ENCODE data around the gene COQ2. TPM values are rescaled to one million over a fixed set of nuclear protein-coding genes. Genes with fewer than 3 reads are reported as not detected.

COQ2 gene
- total and polyA plus RNA-seq, 2 donors (not counting 1 experiment from before 2014, with no cell fraction given): 16.7 to 26.4 TPM

DNA sequence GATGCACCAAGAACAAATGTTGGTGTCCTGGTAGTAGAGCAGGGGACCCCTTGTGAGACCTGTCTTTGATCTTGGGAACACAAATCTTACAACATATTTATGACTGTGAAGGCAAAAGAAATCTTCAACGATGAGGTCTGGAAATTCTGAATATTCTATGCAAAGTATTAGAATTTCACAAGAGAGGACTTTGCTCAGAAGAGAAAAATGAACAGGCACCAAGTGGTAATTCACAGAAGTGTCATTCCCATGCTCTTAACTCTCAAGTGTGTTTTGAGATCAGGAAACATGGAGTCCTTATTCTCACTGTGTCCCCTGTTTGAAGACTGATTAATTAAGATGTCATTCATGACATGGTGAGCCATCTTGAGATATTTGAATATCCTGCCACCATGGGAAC is 52.5 kb downstream of the COQ2 start:
- Histone ChIP-seq H3K9me3 (ENCODE audit: control insufficient read depth, insufficient read depth, low read depth, low read length) (no peaks in the 10 kb centered on the region), H3K9ac (ENCODE audit: insufficient read depth, low read length) (no peak overlapping the region), H3K27me3 (ENCODE audit: control insufficient read depth, insufficient read depth, low read length) (no peaks in the 10 kb centered on the region), H3K36me3 (ENCODE audit: control insufficient read depth, insufficient read depth, low read length) (no peaks in the 10 kb centered on the region), H3K27ac (ENCODE audit: insufficient read depth, low read length) (no peak overlapping the region), H2AFZ (ENCODE audit: low read length) (no peak overlapping the region), H3K79me2 (ENCODE audit: control insufficient read depth, insufficient read depth, low read length) (no peaks in the 10 kb centered on the region), H3K4me1 (ENCODE audit: control insufficient read depth, extremely low read depth, insufficient read depth, low read length) (no peaks in the 10 kb centered on the region), H3K4me3 (replicated peaks in 1 of 4; ENCODE audit: control extremely low read depth in 1 of 4, insufficient read depth in 1 of 4, low read depth in 3 of 4, low read length in 4 of 4) (no peak overlapping the region), H3K4me2 (ENCODE audit: extremely low read depth, insufficient read depth, low read length) (no peak overlapping the region), H4K20me1 (ENCODE audit: control insufficient read depth, extremely low read depth, insufficient read depth, low read length) (no peaks in the 10 kb centered on the region)
- DNase-seq (ENCODE audit: low read depth in 2 of 2): no peak
- TF ChIP-seq, protein P1, sequence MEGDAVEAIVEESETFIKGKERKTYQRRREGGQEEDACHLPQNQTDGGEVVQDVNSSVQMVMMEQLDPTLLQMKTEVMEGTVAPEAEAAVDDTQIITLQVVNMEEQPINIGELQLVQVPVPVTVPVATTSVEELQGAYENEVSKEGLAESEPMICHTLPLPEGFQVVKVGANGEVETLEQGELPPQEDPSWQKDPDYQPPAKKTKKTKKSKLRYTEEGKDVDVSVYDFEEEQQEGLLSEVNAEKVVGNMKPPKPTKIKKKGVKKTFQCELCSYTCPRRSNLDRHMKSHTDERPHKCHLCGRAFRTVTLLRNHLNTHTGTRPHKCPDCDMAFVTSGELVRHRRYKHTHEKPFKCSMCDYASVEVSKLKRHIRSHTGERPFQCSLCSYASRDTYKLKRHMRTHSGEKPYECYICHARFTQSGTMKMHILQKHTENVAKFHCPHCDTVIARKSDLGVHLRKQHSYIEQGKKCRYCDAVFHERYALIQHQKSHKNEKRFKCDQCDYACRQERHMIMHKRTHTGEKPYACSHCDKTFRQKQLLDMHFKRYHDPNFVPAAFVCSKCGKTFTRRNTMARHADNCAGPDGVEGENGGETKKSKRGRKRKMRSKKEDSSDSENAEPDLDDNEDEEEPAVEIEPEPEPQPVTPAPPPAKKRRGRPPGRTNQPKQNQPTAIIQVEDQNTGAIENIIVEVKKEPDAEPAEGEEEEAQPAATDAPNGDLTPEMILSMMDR (conservative IDR thresholded peaks at IDR 0.05 in 1 of 2, IDR thresholded peaks at IDR 0.05 in 1 of 2; ENCODE audit: low read depth in 1 of 2, low read length in 2 of 2): no peak

GRCh38 chr4:83231620-83232076 is 53.0 kb downstream of the COQ2 start:
- no peak for DNase-seq (ENCODE audit: low read depth in 2 of 2)
- Histone ChIP-seq H3K4me3 (replicated peaks in 1 of 4; ENCODE audit: control extremely low read depth in 1 of 4, insufficient read depth in 1 of 4, low read depth in 3 of 4, low read length in 4 of 4) (no peak overlapping the region), H2AFZ (ENCODE audit: low read length) (no peak overlapping the region), H3K79me2 (ENCODE audit: control insufficient read depth, insufficient read depth, low read length) (no peaks in the 10 kb centered on the region), H3K9me3 (ENCODE audit: control insufficient read depth, insufficient read depth, low read depth, low read length) (no peaks in the 10 kb centered on the region), H3K27ac (ENCODE audit: insufficient read depth, low read length) (no peak overlapping the region), H3K4me2 (ENCODE audit: extremely low read depth, insufficient read depth, low read length) (no peak overlapping the region), H3K36me3 (ENCODE audit: control insufficient read depth, insufficient read depth, low read length) (no peaks in the 10 kb centered on the region), H3K4me1 (ENCODE audit: control insufficient read depth, extremely low read depth, insufficient read depth, low read length) (no peaks in the 10 kb centered on the region), H3K27me3 (ENCODE audit: control insufficient read depth, insufficient read depth, low read length) (no peaks in the 10 kb centered on the region), H3K9ac (ENCODE audit: insufficient read depth, low read length) (no peak overlapping the region), H4K20me1 (ENCODE audit: control insufficient read depth, extremely low read depth, insufficient read depth, low read length) (no peaks in the 10 kb centered on the region)
- TF ChIP-seq, protein P1 (conservative IDR thresholded peaks at IDR 0.05 in 1 of 2, IDR thresholded peaks at IDR 0.05 in 1 of 2; ENCODE audit: low read depth in 1 of 2, low read length in 2 of 2): no peak
- TF ChIP-seq EZH2 (IDR thresholded peaks at IDR 0.05; ENCODE audit: low read length, missing control alignments): no peak

DNA sequence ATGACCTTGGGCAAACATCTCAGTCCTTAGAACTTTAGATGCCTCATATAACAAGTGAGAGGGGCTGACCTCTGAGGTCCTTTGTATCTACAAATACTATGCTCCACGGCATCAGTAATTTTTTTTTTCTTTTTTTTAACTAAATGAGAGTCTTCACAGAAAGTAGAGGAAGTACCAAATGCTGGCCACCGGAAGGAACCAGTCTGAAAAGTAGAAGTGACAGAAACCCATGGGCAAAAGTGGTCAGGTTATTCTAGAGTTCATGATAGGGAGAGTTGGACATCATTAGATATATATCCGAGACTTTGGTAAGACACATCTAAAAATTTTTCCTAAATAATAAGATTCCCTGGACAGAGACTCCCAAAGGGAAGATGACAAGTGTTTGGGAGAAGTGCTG is 53.7 kb downstream of the COQ2 start:
- H3K4me1 ChIP-seq (ENCODE audit: control insufficient read depth, extremely low read depth, insufficient read depth, low read length): no peaks in the 10 kb centered on the region
- H3K4me3 ChIP-seq (replicated peaks in 1 of 4; ENCODE audit: control extremely low read depth in 1 of 4, insufficient read depth in 1 of 4, low read depth in 3 of 4, low read length in 4 of 4): no peak overlapping the region
- no peak for DNase-seq (ENCODE audit: low read depth in 2 of 2)
- H3K4me2 ChIP-seq (ENCODE audit: extremely low read depth, insufficient read depth, low read length): no peak overlapping the region
- no peaks in the 10 kb centered on the region for H3K27me3 ChIP-seq (ENCODE audit: control insufficient read depth, insufficient read depth, low read length)
- no peaks in the 10 kb centered on the region for H3K79me2 ChIP-seq (ENCODE audit: control insufficient read depth, insufficient read depth, low read length)
- H2AFZ ChIP-seq (ENCODE audit: low read length): no peak overlapping the region
- no peak for TF ChIP-seq EZH2 (IDR thresholded peaks at IDR 0.05; ENCODE audit: low read length, missing control alignments)
- no peak overlapping the region for H3K27ac ChIP-seq (ENCODE audit: insufficient read depth, low read length)
- no peaks in the 10 kb centered on the region for H3K9me3 ChIP-seq (ENCODE audit: control insufficient read depth, insufficient read depth, low read depth, low read length)
- no peak overlapping the region for H3K9ac ChIP-seq (ENCODE audit: insufficient read depth, low read length)
- H4K20me1 ChIP-seq (ENCODE audit: control insufficient read depth, extremely low read depth, insufficient read depth, low read length): no peaks in the 10 kb centered on the region
- no peaks in the 10 kb centered on the region for H3K36me3 ChIP-seq (ENCODE audit: control insufficient read depth, insufficient read depth, low read length)
